Cerebellar cortex (tissue), 1 donor: ENCODE measurements around the gene CLDN6.

Experiments used
- DNase-seq: peaks from one replicate; pipeline ENCODE4 v3.0.0-alpha.2; 2015; ENCODE audit warnings: low spot score

Gene CLDN6

DNA sequence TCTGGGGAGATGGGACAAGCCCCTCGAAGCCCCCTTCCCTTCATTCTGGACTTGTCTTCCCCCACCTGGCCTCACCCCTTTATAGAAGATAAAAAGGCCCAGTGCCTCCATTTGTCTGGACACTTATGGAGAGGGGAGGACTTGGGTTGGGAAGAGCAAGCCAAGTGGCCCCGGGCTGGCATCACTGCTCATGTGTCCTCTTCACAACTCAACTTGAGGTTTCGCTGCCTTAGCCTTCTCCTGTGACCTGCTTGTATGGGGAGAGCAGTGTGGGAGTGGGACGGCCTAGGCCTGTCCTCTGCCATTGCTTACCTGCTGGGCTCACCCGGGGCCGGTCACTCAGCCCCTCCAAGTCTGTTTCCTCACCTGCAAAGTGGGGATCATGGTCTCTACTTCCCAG lies 47.4 kb downstream of the CLDN6 start:
- no peak for DNase-seq

DNA sequence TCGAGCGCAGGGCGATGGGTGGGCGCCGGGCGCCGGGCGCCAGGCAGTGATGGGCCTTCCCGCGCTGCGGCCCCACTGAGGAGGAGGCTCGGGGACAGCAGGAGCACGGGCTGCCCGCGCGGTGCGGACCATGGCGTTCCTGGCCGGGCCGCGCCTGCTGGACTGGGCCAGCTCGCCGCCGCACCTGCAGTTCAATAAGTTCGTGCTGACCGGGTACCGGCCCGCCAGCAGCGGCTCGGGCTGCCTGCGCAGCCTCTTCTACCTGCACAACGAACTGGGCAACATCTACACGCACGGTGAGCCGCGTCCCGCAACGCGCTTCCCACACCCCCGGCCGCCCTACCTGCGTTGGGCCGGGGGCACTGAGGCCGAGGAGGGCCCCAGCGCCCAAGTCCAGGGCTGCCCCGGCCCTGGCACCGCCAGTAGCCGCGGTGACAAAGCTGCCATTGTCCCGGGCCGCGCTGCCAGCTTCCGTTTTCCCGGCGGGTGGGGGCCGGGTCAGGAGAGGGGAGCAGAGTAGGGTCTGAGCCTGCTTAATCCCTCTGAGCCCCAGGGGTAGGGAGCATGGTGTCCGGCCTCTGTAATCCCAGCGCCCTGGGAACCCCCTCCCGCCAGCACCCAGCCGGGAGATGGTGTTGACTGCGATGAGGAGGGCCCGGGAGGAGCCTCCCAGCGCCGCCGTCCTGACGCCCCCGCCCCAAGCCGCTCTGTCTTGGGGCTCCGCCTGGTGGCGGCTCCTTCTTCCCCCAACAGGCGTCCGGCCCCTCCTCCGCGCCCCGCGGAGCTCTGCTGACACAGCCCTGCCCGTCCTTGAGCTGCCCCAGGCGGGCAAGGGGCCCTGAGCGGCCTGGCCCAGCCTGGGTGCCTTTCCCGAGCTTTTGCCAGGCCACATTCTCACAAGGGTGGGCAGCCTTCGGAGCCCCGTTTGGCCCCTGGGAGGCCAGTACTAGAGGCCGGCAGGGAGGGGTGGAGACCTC lies 48.1 kb downstream of the CLDN6 start:
- DNase-seq, result no peak

DNA sequence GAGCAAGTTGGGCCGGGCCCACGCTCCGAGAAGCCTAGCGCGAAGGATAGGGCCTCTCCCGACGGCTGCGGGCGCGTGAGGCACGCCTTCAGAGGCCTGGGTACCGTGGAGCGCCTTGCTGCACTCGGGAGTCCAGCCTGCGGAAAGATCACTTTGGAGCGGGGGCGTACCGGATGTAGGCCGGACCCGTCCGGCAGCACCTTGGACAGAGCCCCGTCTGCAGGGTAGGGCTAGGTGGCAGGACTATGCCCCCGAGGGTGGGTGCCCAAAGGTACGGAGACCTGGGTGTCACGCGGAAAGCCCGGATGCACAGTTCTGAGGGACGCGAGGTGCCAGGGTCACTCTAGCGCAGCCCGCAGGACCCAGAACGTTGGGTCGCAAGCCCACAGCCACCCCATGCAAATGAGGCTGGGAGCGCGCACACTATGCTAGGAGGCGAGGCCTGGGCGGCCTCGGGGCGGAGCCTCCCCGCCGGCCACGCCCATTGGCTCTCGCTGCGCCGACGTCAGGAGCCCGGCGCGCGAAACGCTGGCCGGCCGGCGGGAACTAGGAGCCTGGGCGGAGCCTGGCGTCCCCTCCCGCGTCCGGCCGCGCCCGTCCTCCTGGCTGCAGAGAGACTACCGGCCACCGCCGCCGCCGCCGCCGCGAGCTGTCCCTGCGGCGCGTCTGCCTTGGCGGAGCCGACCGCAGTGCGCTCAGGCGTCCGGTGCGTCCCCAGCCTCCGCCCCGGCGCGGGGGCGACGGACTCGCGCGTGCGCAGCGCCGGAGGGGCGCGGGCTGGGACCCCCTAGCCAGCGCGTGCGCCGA lies 49.0 kb downstream of the CLDN6 start, which contains the start of gene PAQR4:
TSS of gene PAQR4 (plus strand) at position 611 of the 807 bp plus-strand sequence. CDS start 327 bp downstream, outside the sequence.
- peak; percentile 86 for DNase-seq

DNA sequence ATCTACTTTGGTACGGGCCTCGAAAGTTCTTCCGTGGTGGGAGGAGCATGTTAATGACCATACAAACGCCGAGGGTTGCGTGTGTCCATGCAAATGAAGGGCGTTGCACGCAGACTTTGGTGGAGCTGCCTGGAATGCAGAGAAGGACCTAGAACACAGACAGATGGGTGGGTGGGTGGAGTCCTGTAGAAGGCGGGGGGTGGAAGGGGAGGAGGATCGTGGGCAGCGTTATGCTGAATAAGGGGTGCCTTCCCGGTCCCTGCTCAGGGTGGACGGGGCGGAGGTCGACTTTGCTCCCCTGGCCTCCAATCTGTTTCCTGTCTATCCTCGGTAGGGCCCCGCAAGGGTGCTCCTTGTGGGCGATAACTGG lies 49.6 kb downstream of the CLDN6 start:
- no peak for DNase-seq

DNA sequence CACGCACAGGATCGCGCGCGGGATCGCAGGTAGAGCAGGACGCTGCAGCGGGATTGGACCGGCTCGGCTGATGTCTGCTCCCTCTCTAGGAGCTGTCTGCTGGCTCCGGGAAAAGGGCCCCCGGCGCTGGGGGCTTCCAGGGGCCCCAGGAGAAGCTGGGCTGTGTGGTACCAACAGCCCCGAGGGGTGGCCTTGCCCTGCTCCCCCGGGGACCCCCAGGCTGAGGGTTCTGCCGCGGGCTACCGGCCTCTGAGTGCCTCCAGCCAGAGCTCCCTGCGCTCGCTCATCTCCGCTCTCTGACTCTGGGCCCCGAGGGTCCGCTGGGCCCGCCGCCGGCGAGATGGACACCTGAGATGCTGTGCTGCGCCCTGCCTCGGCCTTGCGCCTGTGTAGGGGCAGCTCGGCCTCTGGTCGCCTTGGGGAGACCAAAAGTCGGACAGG lies 50.2 kb downstream of the CLDN6 start:
- no peak for DNase-seq

DNA sequence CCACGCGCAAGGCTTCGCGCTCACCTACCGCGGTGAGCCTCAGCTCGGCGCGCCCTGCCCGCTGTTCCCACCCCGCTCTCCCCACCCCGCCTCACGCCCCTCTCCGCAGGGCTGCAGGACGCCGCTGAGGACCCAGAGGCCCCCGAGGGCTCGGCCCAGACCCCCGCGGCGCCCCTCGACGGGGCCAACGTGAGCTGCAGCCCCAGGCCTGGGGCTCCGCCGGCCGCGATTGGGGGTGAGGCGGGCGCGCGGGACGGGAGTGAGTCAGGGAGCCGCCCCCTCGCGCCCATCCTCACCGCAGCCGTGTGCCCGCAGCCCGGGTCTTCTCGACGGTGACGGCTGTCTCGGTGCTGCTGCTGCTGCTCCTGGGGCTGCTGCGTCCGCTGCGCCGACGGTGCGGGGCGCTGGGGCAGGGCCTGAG lies 50.8 kb downstream of the CLDN6 start:
- no peak for DNase-seq

DNA sequence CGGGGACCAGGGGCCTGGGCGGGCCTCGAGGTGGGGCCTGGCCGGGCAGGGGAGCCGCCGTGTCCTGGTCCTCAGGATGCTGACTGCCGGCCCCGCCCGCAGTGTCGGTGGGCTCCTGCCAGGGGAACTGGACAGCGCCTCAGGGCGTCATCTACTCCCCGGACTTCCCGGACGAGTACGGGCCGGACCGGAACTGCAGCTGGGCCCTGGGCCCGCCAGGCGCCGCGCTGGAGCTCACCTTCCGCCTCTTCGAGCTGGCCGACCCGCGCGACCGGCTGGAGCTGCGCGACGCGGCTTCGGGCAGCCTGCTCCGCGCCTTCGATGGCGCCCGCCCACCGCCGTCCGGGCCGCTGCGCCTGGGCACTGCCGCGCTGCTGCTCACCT lies 51.2 kb downstream of the CLDN6 start:
- DNase-seq, result no peak

DNA sequence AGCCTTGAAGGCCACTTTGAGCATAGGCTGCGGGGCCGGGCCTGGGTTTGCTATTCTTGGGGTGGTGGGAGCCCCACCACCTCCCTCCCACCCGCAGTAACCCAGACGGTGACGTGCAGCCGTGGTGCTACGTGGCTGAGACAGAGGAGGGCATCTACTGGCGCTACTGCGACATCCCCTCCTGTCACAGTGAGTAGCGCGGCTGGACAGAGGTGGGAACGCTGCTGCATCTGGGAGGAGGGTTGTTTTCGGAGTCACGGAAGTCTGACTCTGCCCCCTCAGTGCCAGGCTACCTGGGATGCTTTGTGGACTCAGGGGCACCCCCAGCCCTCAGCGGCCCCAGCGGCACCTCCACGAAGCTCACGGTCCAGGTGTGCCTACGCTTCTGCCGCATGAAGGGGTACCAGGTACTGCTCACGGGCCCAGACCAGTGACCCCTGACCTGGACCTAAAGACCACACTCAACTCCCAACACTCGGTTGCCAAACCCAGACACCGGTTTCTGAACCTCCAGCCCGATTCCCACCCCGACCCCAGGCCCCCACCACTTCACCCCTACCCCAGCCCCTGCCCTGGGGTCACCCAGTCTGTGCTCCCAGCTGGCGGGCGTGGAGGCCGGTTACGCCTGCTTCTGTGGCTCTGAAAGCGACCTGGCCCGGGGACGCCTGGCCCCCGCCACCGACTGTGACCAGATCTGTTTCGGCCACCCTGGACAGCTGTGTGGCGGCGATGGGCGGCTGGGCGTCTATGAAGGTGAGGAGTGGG lies 51.8 kb downstream of the CLDN6 start:
- DNase-seq, result no peak
